GM18873 (cell line): ENCODE data around the gene TRAIP.
"Not testable (repeated sequence)": the region's sequence is repeated elsewhere in the genome, so short reads cannot be mapped to it uniquely, and the experiment has no call there.

Source experiments
- ATAC-seq: cut with Tn5 transposase; IDR thresholded peaks from one replicate; pipeline ENCODE4 v1.9.1; 2021; ENCODE audit warnings: mild to moderate bottlenecking, moderate library complexity, moderate number of reproducible peaks; ENCODE audit not compliant: unreplicated experiment, low FRiP score

TRAIP gene

GRCh38 chr3:49831341-49831740, 25.0 kb downstream of the TRAIP start:
- ATAC-seq: no peak

GRCh38 chr3:49826016-49826415, 30.3 kb downstream of the TRAIP start:
- no peak for ATAC-seq

GRCh38 chr3:49823131-49823530, 33.2 kb downstream of the TRAIP start:
- not testable (repeated sequence) for ATAC-seq

- no peak for ATAC-seq
Observed at GRCh38 chr3:49813497-49814174, 42.7 kb downstream of the TRAIP start, which contains the start of gene UBA7. UBA7 (minus strand) TSS chr3:49813953; CDS start chr3:49813787, 166 bp downstream.

- ATAC-seq: no peak
Observed at GRCh38 chr3:49812916-49813496, 43.4 kb downstream of the TRAIP start.

GRCh38 chr3:49807431-49808114, 48.8 kb downstream of the TRAIP start:
- ATAC-seq: no peak

- ATAC-seq: no peak
Observed at GRCh38 chr3:49806850-49807249, 49.5 kb downstream of the TRAIP start.

GRCh38 chr3:49805897-49806701, 50.3 kb downstream of the TRAIP start:
- no peak for ATAC-seq

- ATAC-seq: no peak
Observed at GRCh38 chr3:49805367-49805782, 51.0 kb downstream of the TRAIP start.

- no peak for ATAC-seq
Observed at GRCh38 chr3:49804141-49805041, 52.0 kb downstream of the TRAIP start.

- peak; percentile 18 for ATAC-seq
Observed at GRCh38 chr3:49803465-49804140, 52.8 kb downstream of the TRAIP start.

GRCh38 chr3:49802719-49803464, 53.5 kb downstream of the TRAIP start, which contains the start of gene INKA1:
INKA1 (plus strand) TSS chr3:49803261; CDS start chr3:49803393, 132 bp downstream.
- peak; percentile 40 for ATAC-seq

- ATAC-seq: no peak
Observed at GRCh38 chr3:49801160-49801559, 55.2 kb downstream of the TRAIP start.

GRCh38 chr3:49799761-49800160, 56.6 kb downstream of the TRAIP start, which contains the start of gene CDHR4:
CDHR4 (minus strand) TSS chr3:49799873; CDS start chr3:49799812, 61 bp downstream.
- no peak for ATAC-seq

- ATAC-seq: no peak
Observed at GRCh38 chr3:49799105-49799504, 57.3 kb downstream of the TRAIP start.

- ATAC-seq: no peak
Observed at GRCh38 chr3:49794926-49795905, 61.1 kb downstream of the TRAIP start.

GRCh38 chr3:49794431-49794830, 61.9 kb downstream of the TRAIP start:
- no peak for ATAC-seq
